Activated naive CD4-positive, alpha-beta T cell treated with anti-CD3 and anti-CD28 coated beads for 36 hours (primary cell): Measurements from ENCODE around the gene SAMD13. TPM values are rescaled to one million over a fixed set of nuclear protein-coding genes. Genes with fewer than 3 reads are reported as not detected.

ENCODE experiments used
- CTCF ChIA-PET: fragments of 350-600 bp; sonication (Branson Sonifier 250); formaldehyde crosslinking; loops from one replicate; lab custom pipeline; 2021; ENCODE audit warnings: antibody characterized with exemption; lab: Charles Lee
- DNase-seq: peaks from one replicate; pipeline ENCODE4 v3.0.0-alpha.2; 2020
- H3K27ac Mint-ChIP-seq: one replicate; pipeline ENCODE4 v1.8.0; 2021; ENCODE audit warnings: mild to moderate bottlenecking, mixed read lengths
- H3K27me3 Mint-ChIP-seq: one replicate; pipeline ENCODE4 v1.8.0; 2021; ENCODE audit warnings: low read depth, mixed read lengths
- H3K36me3 Mint-ChIP-seq: one replicate; pipeline ENCODE4 v1.8.0; 2021; ENCODE audit warnings: low read depth, mixed read lengths
- H3K4me1 Mint-ChIP-seq: one replicate; pipeline ENCODE4 v1.8.0; 2021; ENCODE audit warnings: low read depth, mixed read lengths
- H3K4me3 Mint-ChIP-seq: one replicate; pipeline ENCODE4 v1.8.0; 2021; ENCODE audit warnings: mild to moderate bottlenecking, moderate library complexity, mixed read lengths
- H3K9me3 Mint-ChIP-seq: one replicate; pipeline ENCODE4 v1.8.0; 2021; ENCODE audit warnings: mixed read lengths
- intact Hi-C: fragments of 100-400 bp; cut with micrococcal nuclease; formaldehyde crosslinking; loops from one replicate; pipeline ENCODE4 v1.15.1; 2023
- total RNA-seq, 2 experiments: library from RNA; stranded (reverse); gene quantifications; one replicate each; pipeline ENCODE4 v1.2.3, GENCODE V29; 2021

SAMD13 gene
- total RNA-seq, 2 experiments from 2014 or later, result 0.30 to 0.36 TPM

GRCh38 chr1:84289169-84289785, 12.2 kb upstream of the SAMD13 start:
- H3K27ac Mint-ChIP-seq, result no peak overlapping the region
- peaks cover 19% of the 10 kb centered on the region for H3K9me3 Mint-ChIP-seq
- intact Hi-C loops, result no loop called here
- CTCF ChIA-PET, result interaction anchor here (0.6 to 1.4 kb wide), 2 partner anchors 14 to 486 kb away, joined by 3 read pairs; no protein-coding TSS in a partner anchor
- no peaks in the 10 kb centered on the region for H3K4me1 Mint-ChIP-seq
- peaks cover 4% of the 10 kb centered on the region for H3K27me3 Mint-ChIP-seq
- no peak for DNase-seq
- H3K4me3 Mint-ChIP-seq, result no peak overlapping the region
- H3K36me3 Mint-ChIP-seq, result no peaks in the 10 kb centered on the region

- no peak for DNase-seq
- intact Hi-C loops, result no loop called here
- Mint-ChIP-seq H3K9me3 (peaks cover 18% of the 10 kb centered on the region), H3K4me1 (no peaks in the 10 kb centered on the region), H3K36me3 (no peaks in the 10 kb centered on the region), H3K27ac (no peak overlapping the region), H3K27me3 (no peaks in the 10 kb centered on the region), H3K4me3 (no peak overlapping the region)
- CTCF ChIA-PET, result no interaction called here
These were observed 9.4 kb upstream of the SAMD13 start for GRCh38 chr1:84291882-84292655.

GRCh38 chr1:84293766-84294165, 7.7 kb upstream of the SAMD13 start:
- CTCF ChIA-PET, result interaction anchor here (0.6 kb wide), 1 partner anchor 153 kb away, joined by 3 read pairs; no protein-coding TSS in a partner anchor
- Mint-ChIP-seq H3K36me3 (no peaks in the 10 kb centered on the region), H3K27me3 (no peaks in the 10 kb centered on the region), H3K4me3 (no peak overlapping the region), H3K9me3 (peaks cover 7% of the 10 kb centered on the region), H3K4me1 (peaks cover 4% of the 10 kb centered on the region), H3K27ac (no peak overlapping the region)
- no peak for DNase-seq
- intact Hi-C loops, result no loop called here

- no peak overlapping the region for H3K27ac Mint-ChIP-seq
- no peak overlapping the region for H3K4me3 Mint-ChIP-seq
- no peaks in the 10 kb centered on the region for H3K9me3 Mint-ChIP-seq
- H3K4me1 Mint-ChIP-seq, result peaks cover 9% of the 10 kb centered on the region
- no peaks in the 10 kb centered on the region for H3K27me3 Mint-ChIP-seq
- DNase-seq, result no peak
- CTCF ChIA-PET, result no interaction called here
- no peaks in the 10 kb centered on the region for H3K36me3 Mint-ChIP-seq
- intact Hi-C loops, result no loop called here
These were observed 6.8 kb upstream of the SAMD13 start for GRCh38 chr1:84294751-84295150.

GRCh38 chr1:84297546-84298244, 3.8 kb upstream of the SAMD13 start:
- Mint-ChIP-seq H3K4me3 (peak overlapping the region; percentile 81), H3K27me3 (no peaks in the 10 kb centered on the region), H3K9me3 (no peaks in the 10 kb centered on the region), H3K4me1 (peaks cover 30% of the 10 kb centered on the region), H3K27ac (peak overlapping the region; percentile 28), H3K36me3 (no peaks in the 10 kb centered on the region)
- CTCF ChIA-PET, result interaction anchor here (1.1 kb wide), 1 partner anchor 137 kb away, joined by 3 read pairs; no protein-coding TSS in a partner anchor
- no peak for DNase-seq
- intact Hi-C loops, result loop anchor here (1.0 to 2.0 kb wide), 6 partner anchors 138 to 323 kb away; partner anchors contain the start of gene PRKACB

- no peaks in the 10 kb centered on the region for H3K9me3 Mint-ChIP-seq
- H3K27ac Mint-ChIP-seq, result peak overlapping the region; percentile 28
- H3K27me3 Mint-ChIP-seq, result no peaks in the 10 kb centered on the region
- CTCF ChIA-PET, result interaction anchor here (1.1 kb wide), 1 partner anchor 137 kb away, joined by 3 read pairs; no protein-coding TSS in a partner anchor
- peak; percentile 54 for DNase-seq
- no peaks in the 10 kb centered on the region for H3K36me3 Mint-ChIP-seq
- peaks cover 35% of the 10 kb centered on the region for H3K4me1 Mint-ChIP-seq
- H3K4me3 Mint-ChIP-seq, result peak overlapping the region; percentile 81
- intact Hi-C loops, result loop anchor here (1.0 to 2.0 kb wide), 6 partner anchors 137 to 322 kb away; partner anchors contain the start of gene PRKACB
These were observed 3.2 kb upstream of the SAMD13 start for GRCh38 chr1:84298328-84298683.

GRCh38 chr1:84298684-84299535, 2.6 kb upstream of the SAMD13 start:
- H3K27me3 Mint-ChIP-seq, result no peaks in the 10 kb centered on the region
- CTCF ChIA-PET, result interaction anchor here (1.0 kb wide), 1 partner anchor 133 kb away, joined by 4 read pairs; no protein-coding TSS in a partner anchor
- H3K9me3 Mint-ChIP-seq, result no peaks in the 10 kb centered on the region
- H3K4me1 Mint-ChIP-seq, result peaks cover 39% of the 10 kb centered on the region
- H3K4me3 Mint-ChIP-seq, result peak overlapping the region; percentile 81
- H3K27ac Mint-ChIP-seq, result peak overlapping the region; percentile 19
- no peaks in the 10 kb centered on the region for H3K36me3 Mint-ChIP-seq
- peak; percentile 30 for DNase-seq
- intact Hi-C loops, result loop anchor here (1.0 to 2.0 kb wide), 6 partner anchors 136 to 322 kb away; partner anchors contain the start of gene PRKACB

- intact Hi-C loops, result loop anchor here (2.0 to 10.0 kb wide), 7 partner anchors 147 to 1405 kb away; partner anchors contain the start of genes BCL10, TTLL7 and ZNHIT6
- H3K27ac Mint-ChIP-seq, result peak overlapping the region; percentile 19
- CTCF ChIA-PET, result interaction anchor here (1.0 kb wide), 1 partner anchor 132 kb away, joined by 4 read pairs; no protein-coding TSS in a partner anchor
- H3K27me3 Mint-ChIP-seq, result no peaks in the 10 kb centered on the region
- DNase-seq, result no peak
- H3K9me3 Mint-ChIP-seq, result no peaks in the 10 kb centered on the region
- peak overlapping the region; percentile 81 for H3K4me3 Mint-ChIP-seq
- peaks cover 43% of the 10 kb centered on the region for H3K4me1 Mint-ChIP-seq
- H3K36me3 Mint-ChIP-seq, result no peaks in the 10 kb centered on the region
These were observed 1.9 kb upstream of the SAMD13 start for GRCh38 chr1:84299536-84300170.

GRCh38 chr1:84300501-84300900, 1.0 kb upstream of the SAMD13 start:
- Mint-ChIP-seq H3K36me3 (no peaks in the 10 kb centered on the region), H3K27ac (no peak overlapping the region), H3K4me1 (peaks cover 48% of the 10 kb centered on the region), H3K27me3 (no peaks in the 10 kb centered on the region), H3K9me3 (no peaks in the 10 kb centered on the region), H3K4me3 (no peak overlapping the region)
- intact Hi-C loops, result loop anchor here (5.0 to 10.0 kb wide), 4 partner anchors 303 to 1404 kb away; partner anchors contain the start of genes BCL10, TTLL7 and ZNHIT6
- CTCF ChIA-PET, result no interaction called here
- DNase-seq, result no peak

- intact Hi-C loops, result loop anchor here (1.0 to 10.0 kb wide), 7 partner anchors 131 to 1403 kb away; partner anchors contain the start of genes BCL10, SSX2IP, TTLL7 and ZNHIT6
- peaks cover 1% of the 10 kb centered on the region for H3K9me3 Mint-ChIP-seq
- peak overlapping the region; percentile 73 for H3K4me3 Mint-ChIP-seq
- no peak for DNase-seq
- no peaks in the 10 kb centered on the region for H3K36me3 Mint-ChIP-seq
- no peaks in the 10 kb centered on the region for H3K27me3 Mint-ChIP-seq
- peaks cover 48% of the 10 kb centered on the region for H3K4me1 Mint-ChIP-seq
- H3K27ac Mint-ChIP-seq, result no peak overlapping the region
- CTCF ChIA-PET, result interaction anchor here (1.0 to 1.4 kb wide), 3 partner anchors 35 to 161 kb away, joined by 3 to 6 read pairs (median 5); partner anchors contain the start of gene PRKACB
These were observed 377 bp downstream of the SAMD13 start for GRCh38 chr1:84301785-84302385.
